Caki2 (cell line): Measurements from ENCODE around the gene ZNF81. TPM values are rescaled to one million over a fixed set of nuclear protein-coding genes. Genes with fewer than 3 reads are reported as not detected.
A peak's percentile ranks its signal among the peaks of the same experiment; 100 is the strongest.
"Not testable (repeated sequence)": the region's sequence is repeated elsewhere in the genome, so short reads cannot be mapped to it uniquely, and the experiment has no call there.

Experiments used
- DNase-seq: peaks from one replicate; pipeline ENCODE4 v3.0.0-alpha.2; 2015; ENCODE audit warnings: low read depth
- in situ Hi-C: cut with HindIII; loops from 2 replicates; pipeline ENCODE4 v1.10.0; 2016; ENCODE audit warnings: low sequenced_read_pairs, low pct_unique_long_range_greater_than_20kb, mixed read lengths
- total RNA-seq: library from RNA; depleted of rRNA; stranded (reverse); fragments of >200 nt; shearing (Covaris generic); gene quantifications from 2 replicates; pipeline ENCODE4 v1.2.3, GENCODE V29; 2014; ENCODE audit warnings: low replicate concordance

ZNF81 gene
- total RNA-seq, 1 experiment from 2014 or later = 9.5 TPM

- peak; percentile 27 for DNase-seq
- in situ Hi-C loops = no loop called here
These were observed 4.9 kb upstream of the ZNF81 start for GRCh38 chrX:47831788-47832187.

- DNase-seq = no peak
- in situ Hi-C loops = no loop called here
These were observed 1.7 kb downstream of the ZNF81 start for GRCh38 chrX:47838361-47838760.

- DNase-seq = peak; percentile 55
- in situ Hi-C loops = no loop called here
These were observed 3.4 kb downstream of the ZNF81 start for GRCh38 chrX:47840111-47840510.

GRCh38 chrX:47843363-47843762, 6.7 kb downstream of the ZNF81 start:
- peak; percentile 35 for DNase-seq
- in situ Hi-C loops = no loop called here

GRCh38 chrX:47844117-47844516, 7.4 kb downstream of the ZNF81 start:
- in situ Hi-C loops = no loop called here
- DNase-seq = no peak

GRCh38 chrX:47846040-47846439, 9.3 kb downstream of the ZNF81 start:
- in situ Hi-C loops = no loop called here
- no peak for DNase-seq

- in situ Hi-C loops = no loop called here
- DNase-seq = no peak
These were observed 13.1 kb downstream of the ZNF81 start for GRCh38 chrX:47849778-47850177.

- DNase-seq, in situ Hi-C loops: not testable (repeated sequence)
These were observed 13.7 kb downstream of the ZNF81 start for GRCh38 chrX:47850389-47850788.

- in situ Hi-C loops = no loop called here
These were observed 14.2 kb downstream of the ZNF81 start for GRCh38 chrX:47850901-47851300.

GRCh38 chrX:47854474-47854873, 17.8 kb downstream of the ZNF81 start:
- no peak for DNase-seq
- in situ Hi-C loops = no loop called here

More at GRCh38 chrX:47850901-47851300, 14.2 kb downstream of the ZNF81 start:
- DNase-seq = no peak

- in situ Hi-C loops = no loop called here
These were observed 23.0 kb downstream of the ZNF81 start for GRCh38 chrX:47859686-47860085.

GRCh38 chrX:47862680-47863079, 26.0 kb downstream of the ZNF81 start:
- no peak for DNase-seq
- in situ Hi-C loops = no loop called here

More at GRCh38 chrX:47859686-47860085, 23.0 kb downstream of the ZNF81 start:
- no peak for DNase-seq

GRCh38 chrX:47863187-47863586, 26.5 kb downstream of the ZNF81 start:
- in situ Hi-C loops = no loop called here

GRCh38 chrX:47864300-47864699, 27.6 kb downstream of the ZNF81 start:
- no peak for DNase-seq
- in situ Hi-C loops = no loop called here

More at GRCh38 chrX:47863187-47863586, 26.5 kb downstream of the ZNF81 start:
- DNase-seq = no peak

- in situ Hi-C loops = no loop called here
- no peak for DNase-seq
These were observed 28.1 kb downstream of the ZNF81 start for GRCh38 chrX:47864785-47865184.

- no peak for DNase-seq
- in situ Hi-C loops = no loop called here
These were observed 36.4 kb downstream of the ZNF81 start for GRCh38 chrX:47873123-47873522.

GRCh38 chrX:47877327-47877726, 40.6 kb downstream of the ZNF81 start:
- in situ Hi-C loops = no loop called here
- no peak for DNase-seq

GRCh38 chrX:47878198-47878597, 41.5 kb downstream of the ZNF81 start:
- in situ Hi-C loops = no loop called here
- DNase-seq = no peak

- in situ Hi-C loops = no loop called here
- DNase-seq = no peak
These were observed 42.8 kb downstream of the ZNF81 start for GRCh38 chrX:47879463-47879862.

- in situ Hi-C loops = no loop called here
- DNase-seq = no peak
These were observed 44.2 kb downstream of the ZNF81 start for GRCh38 chrX:47880927-47881326.

- in situ Hi-C loops = no loop called here
- no peak for DNase-seq
These were observed 48.8 kb downstream of the ZNF81 start for GRCh38 chrX:47885501-47885900.
